22Rv1 (cell line): Measurements from ENCODE around the gene KIF5B.
A peak's percentile ranks its signal among the peaks of the same experiment; 100 is the strongest.

Experiments
- CTCF ChIP-seq: fragments of 450-650 bp; IDR thresholded peaks from 2 replicates; pipeline ENCODE4 v1.5.1; 2017; ENCODE audit warnings: mild to moderate bottlenecking
- ZFX ChIP-seq: fragments of 450-650 bp; IDR thresholded peaks from 2 replicates; pipeline ENCODE4 v1.6.1; 2017; ENCODE audit warnings: antibody characterized with exemption, borderline replicate concordance

GRCh38 chr10:32005050-32005449 lies 51.2 kb downstream of the KIF5B start:
- TF ChIP-seq CTCF, result peak; percentile 77
- TF ChIP-seq ZFX, result no peak
